AG04450 (cell line): Measurements from ENCODE around the gene C15orf39. TPM values are rescaled to one million over a fixed set of nuclear protein-coding genes. Genes with fewer than 3 reads are reported as not detected.
"Not testable (repeated sequence)": the region's sequence is repeated elsewhere in the genome, so short reads cannot be mapped to it uniquely, and the experiment has no call there.

Source experiments
- CTCF ChIA-PET: fragments of 300-600, 350-600 bp; formaldehyde crosslinking; extraction: SDS; loops from one replicate; lab custom pipeline; 2022; ENCODE audit warnings: antibody characterized with exemption, inconsistent platforms; lab: Charles Lee
- POLR2A ChIA-PET: fragments of 350-600 bp; formaldehyde crosslinking; extraction: SDS; loops from one replicate; lab custom pipeline; 2021; ENCODE audit warnings: antibody characterized with exemption, inconsistent platforms; lab: Yijun Ruan, JAX
- DNase-seq: peaks from one replicate; pipeline ENCODE4 v3.0.0-alpha.2; 2011; ENCODE audit warnings: low read depth, low spot score
- H3K27ac ChIP-seq: one replicate; pipeline ENCODE4 v1.5.1; 2012; ENCODE audit warnings: low read depth, low read length, control low read depth
- H3K27me3 ChIP-seq: one replicate; pipeline ENCODE4 v1.6.0; 2012; ENCODE audit warnings: low read length; ENCODE audit not compliant: control insufficient read depth, insufficient read depth
- H3K4me3 ChIP-seq: 2 replicates; pipeline ENCODE4 v1.5.1; 2011; ENCODE audit warnings: mild to moderate bottlenecking, low read depth, low read length, control low read depth
- H3K9me3 ChIP-seq: 2 replicates; pipeline ENCODE4 v1.5.1; 2012; ENCODE audit warnings: low read length; ENCODE audit not compliant: control insufficient read depth, insufficient read depth
- polyA plus RNA-seq: library from polyadenylated mRNA; depleted of rRNA; stranded (reverse); fragments of >200 nt; gene quantifications from 2 replicates; pipeline ENCODE4 v1.2.3, GENCODE V29; 2011; rRNA removed
- small RNA-seq: library from RNA; depleted of rRNA; stranded (forward); fragments of <200 nt; gene quantifications from one replicate; pipeline ENCODE3, GENCODE V24; 2012; ENCODE audit warnings: low read depth; ENCODE audit not compliant: insufficient read length

C15orf39 gene
- polyA plus RNA-seq, 1 experiment, result 2.1 TPM

DNA sequence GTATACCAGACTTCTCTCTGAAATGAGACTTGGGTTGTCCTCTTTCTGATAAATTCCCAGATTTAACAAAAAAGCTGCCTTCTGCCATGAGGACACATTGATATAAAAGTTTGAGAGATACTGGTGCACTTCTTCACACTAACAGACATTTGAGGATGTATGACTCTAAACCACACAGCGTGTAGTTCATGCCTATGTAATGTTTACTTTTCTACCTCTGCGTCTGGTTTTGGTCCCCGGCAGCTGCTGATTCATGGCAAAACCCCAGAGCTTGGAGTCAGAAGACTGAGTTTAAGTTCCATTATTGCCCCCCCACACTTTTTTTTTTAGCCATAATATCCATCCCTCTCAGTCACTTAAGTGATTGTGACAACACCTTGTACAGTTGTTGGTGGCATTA, 58.2 kb downstream of the C15orf39 start:
- H3K27me3 ChIP-seq, CTCF ChIA-PET, H3K27ac ChIP-seq, H3K4me3 ChIP-seq, POLR2A ChIA-PET, DNase-seq, H3K9me3 ChIP-seq: not testable (repeated sequence)

Small RNAs within 50 kb of the gene (small RNA-seq; reads per million reads assigned to genes)
- gene AC068338.1, result not detected

Other genes with a start within 250 kb of the C15orf39 start
- gene RPP25, start 245.1 kb upstream of the C15orf39 start, polyA plus RNA-seq, result 0.25 and 0.31 TPM in 2 replicates
- gene SCAMP5, start 206.3 kb upstream of the C15orf39 start, polyA plus RNA-seq, result 2.1 TPM in 2 replicates
- gene PPCDC, start 178.3 kb upstream of the C15orf39 start, polyA plus RNA-seq, result 5.5 and 7.1 TPM in 2 replicates
- not detected in 2 replicates for gene GOLGA6C, start 56.5 kb downstream of the C15orf39 start, polyA plus RNA-seq
- not detected in 2 replicates for gene GOLGA6D, start 81.0 kb downstream of the C15orf39 start, polyA plus RNA-seq
- gene COMMD4, start 134.2 kb downstream of the C15orf39 start, polyA plus RNA-seq, result 52.4 and 73.4 TPM in 2 replicates
- 1.1 and 2.0 TPM in 2 replicates for gene NEIL1, start 145.2 kb downstream of the C15orf39 start, polyA plus RNA-seq
- gene MAN2C1, start 166.7 kb downstream of the C15orf39 start, polyA plus RNA-seq, result 32.5 and 37.9 TPM in 2 replicates
- gene SIN3A, start 249.8 kb downstream of the C15orf39 start, polyA plus RNA-seq, result 27.4 and 28.0 TPM in 2 replicates